ENCODE results near the gene PXDC1. TPM values are rescaled to one million over a fixed set of nuclear protein-coding genes. Genes with fewer than 3 reads are reported as not detected.
"Not testable (repeated sequence)": the region's sequence is repeated elsewhere in the genome, so short reads cannot be mapped to it uniquely, and the experiment has no call there.

PXDC1 gene
- total RNA-seq, 1 experiment from 2014 or later, result 1.4 TPM

DNA sequence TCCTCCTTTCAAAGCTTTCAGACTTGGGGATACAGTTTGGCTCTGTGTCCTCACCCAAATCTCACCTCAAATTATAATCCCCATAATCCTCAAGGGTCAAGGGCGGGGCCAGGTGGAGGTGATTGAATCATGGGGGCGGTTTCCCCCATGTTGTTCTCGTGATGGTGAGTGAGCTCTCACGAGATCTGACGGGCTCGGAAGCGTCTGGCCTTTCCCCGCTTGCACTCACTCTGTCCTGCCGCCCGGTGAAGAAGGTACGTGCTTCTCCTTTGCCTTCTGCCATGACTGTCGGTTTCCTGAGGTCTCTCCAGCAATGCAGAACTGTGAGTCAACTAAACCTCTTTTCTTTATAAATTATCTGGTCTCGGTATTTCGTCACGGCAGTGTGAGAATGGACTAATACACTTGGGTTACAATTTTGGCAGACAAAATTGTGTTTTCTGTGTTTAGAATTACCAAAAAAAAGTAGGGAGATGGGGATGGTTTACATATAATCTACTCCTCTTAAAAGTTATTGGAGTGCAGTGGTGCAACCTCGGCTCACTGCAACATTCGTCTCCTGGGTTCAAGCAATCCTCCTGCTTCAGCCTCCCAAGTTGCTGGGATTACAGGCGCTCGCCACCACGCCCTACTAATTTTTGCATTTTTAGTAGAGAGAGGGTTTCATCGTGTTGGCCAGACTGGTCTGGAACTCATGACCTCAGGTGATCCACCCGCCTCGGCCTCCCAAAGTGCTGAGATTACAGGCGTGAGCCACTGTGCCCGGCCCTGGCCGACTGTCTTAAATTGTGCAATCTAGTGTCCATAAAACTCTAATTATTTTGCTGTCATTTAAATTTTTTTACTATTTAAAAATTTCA, 33.6 kb upstream of the PXDC1 start:
- DNase-seq (ENCODE audit: low spot score), result no peak
- in situ Hi-C loops (cut with HindIII; ENCODE audit: low sequenced_read_pairs), result no loop called here

GRCh38 chr6:3784423-3784822, 32.9 kb upstream of the PXDC1 start:
- no peak for DNase-seq (ENCODE audit: low spot score)
- in situ Hi-C loops (cut with HindIII; ENCODE audit: low sequenced_read_pairs), result no loop called here

DNA sequence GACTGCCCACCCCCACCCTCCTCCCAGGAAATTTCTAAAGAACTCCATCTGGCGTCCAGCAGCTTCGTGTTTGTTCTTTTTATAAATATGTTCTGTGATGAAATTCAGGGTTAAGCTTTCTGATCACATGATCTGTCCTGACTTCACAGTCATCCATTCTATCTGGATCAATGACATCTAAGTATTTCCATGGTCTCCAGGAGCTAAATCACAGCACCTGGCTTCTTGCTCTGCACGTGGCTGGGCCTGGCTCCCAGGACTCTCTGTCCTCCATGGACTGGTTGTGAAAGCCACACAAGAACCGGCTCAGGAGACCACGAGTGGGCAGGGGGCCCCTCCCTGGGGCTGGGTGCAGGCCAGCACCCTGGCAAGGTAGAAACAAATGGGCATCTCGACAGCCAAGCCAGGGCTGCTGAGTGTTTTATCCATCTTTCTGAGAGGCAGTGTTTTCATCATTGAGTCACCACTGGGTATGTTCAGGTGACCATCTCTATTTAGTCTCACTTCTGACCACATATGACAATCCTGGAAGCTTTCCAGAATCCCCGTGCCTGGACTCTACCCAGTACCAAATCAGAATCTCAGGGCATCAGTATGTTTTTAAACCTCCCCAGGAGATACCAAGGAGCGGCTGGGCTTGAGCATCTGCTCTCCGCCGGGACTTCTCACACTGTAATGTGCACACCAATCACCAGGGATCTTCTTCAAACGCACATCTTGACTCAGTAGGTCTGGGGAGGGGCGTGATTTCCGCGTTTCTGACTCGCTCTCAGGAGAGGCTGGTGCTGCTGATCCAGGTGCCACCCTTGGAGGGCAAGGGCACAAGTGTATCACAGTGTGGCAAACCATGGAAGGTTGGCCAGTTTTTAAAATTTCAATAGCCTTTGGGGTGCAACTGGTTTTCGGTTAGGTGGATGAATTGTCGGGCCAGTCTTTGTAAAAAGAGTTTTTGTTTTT, 31.6 kb upstream of the PXDC1 start:
- DNase-seq (ENCODE audit: low spot score), result no peak
- in situ Hi-C loops (cut with HindIII; ENCODE audit: low sequenced_read_pairs), result no loop called here

GRCh38 chr6:3781504-3781903, 30.0 kb upstream of the PXDC1 start:
- no peak for DNase-seq (ENCODE audit: low spot score)

GRCh38 chr6:3779574-3779849, 28.0 kb upstream of the PXDC1 start:
- in situ Hi-C loops (cut with HindIII; ENCODE audit: low sequenced_read_pairs), result no loop called here
- no peak for DNase-seq (ENCODE audit: low spot score)

More at GRCh38 chr6:3781504-3781903, 30.0 kb upstream of the PXDC1 start:
- in situ Hi-C loops (cut with HindIII; ENCODE audit: low sequenced_read_pairs), result no loop called here

GRCh38 chr6:3778701-3779573, 27.4 kb upstream of the PXDC1 start:
- no peak for DNase-seq (ENCODE audit: low spot score)
- in situ Hi-C loops (cut with HindIII; ENCODE audit: low sequenced_read_pairs), result no loop called here

GRCh38 chr6:3777730-3778461, 26.4 kb upstream of the PXDC1 start:
- DNase-seq (ENCODE audit: low spot score), result no peak
- in situ Hi-C loops (cut with HindIII; ENCODE audit: low sequenced_read_pairs), result no loop called here

- in situ Hi-C loops (cut with HindIII; ENCODE audit: low sequenced_read_pairs), result no loop called here
- no peak for DNase-seq (ENCODE audit: low spot score)
Measured at GRCh38 chr6:3776881-3777507, 25.5 kb upstream of the PXDC1 start.

- in situ Hi-C loops (cut with HindIII; ENCODE audit: low sequenced_read_pairs), result no loop called here
- no peak for DNase-seq (ENCODE audit: low spot score)
Measured at GRCh38 chr6:3775847-3776246, 24.3 kb upstream of the PXDC1 start.

DNA sequence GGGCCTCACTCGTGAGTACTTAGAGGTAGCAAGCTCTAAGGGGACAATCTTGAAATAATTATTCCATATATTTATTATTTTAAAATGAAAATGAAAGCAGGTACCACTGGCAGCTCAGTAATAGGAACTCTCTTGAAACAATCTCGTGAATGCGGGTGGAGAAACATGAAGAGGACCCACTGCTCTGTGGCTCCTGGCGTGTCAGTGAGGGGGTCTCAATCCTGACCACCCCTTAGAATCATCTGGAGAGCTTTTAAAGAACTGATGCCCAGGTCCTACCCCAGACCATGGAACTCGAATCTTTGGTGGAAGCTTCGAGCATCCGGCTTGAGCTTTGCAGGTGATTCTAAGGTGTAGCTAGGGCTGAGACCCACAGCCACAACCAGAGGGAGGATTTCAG, 23.9 kb upstream of the PXDC1 start:
- DNase-seq (ENCODE audit: low spot score), result no peak

DNA sequence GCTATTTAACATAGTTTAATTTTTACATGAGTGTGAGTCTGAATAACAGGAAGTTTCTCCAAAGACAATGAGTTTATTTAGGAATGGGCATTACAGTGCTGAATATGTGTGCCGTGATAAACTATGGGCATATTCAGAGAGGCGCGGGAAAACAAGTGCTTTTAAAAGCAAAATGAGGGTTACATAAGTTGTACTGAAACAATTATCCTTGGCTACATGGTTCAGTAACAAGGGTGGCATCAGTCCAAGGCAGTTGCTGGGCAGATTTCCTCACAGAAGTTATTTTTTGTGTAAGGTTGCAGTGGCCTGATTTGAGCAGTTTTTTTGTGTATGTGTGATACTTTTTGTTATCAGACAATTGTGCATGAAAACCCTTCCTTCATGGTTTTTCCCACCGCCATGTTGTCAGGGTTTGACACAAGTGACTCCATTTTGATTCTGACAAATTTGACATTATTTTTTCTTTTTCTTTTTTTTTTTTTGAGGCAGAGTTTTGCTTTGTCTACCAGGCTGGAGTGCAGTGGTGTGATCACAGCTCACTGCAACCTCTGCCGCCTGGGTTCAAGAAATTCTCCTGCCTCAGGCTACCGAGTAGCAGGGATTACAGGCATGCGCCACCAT, 22.3 kb upstream of the PXDC1 start:
- in situ Hi-C loops (cut with HindIII; ENCODE audit: low sequenced_read_pairs), result no loop called here
- DNase-seq (ENCODE audit: low spot score), result no peak

More for the DNA sequence above, 23.9 kb upstream of the PXDC1 start:
- in situ Hi-C loops (cut with HindIII; ENCODE audit: low sequenced_read_pairs), result no loop called here

DNA sequence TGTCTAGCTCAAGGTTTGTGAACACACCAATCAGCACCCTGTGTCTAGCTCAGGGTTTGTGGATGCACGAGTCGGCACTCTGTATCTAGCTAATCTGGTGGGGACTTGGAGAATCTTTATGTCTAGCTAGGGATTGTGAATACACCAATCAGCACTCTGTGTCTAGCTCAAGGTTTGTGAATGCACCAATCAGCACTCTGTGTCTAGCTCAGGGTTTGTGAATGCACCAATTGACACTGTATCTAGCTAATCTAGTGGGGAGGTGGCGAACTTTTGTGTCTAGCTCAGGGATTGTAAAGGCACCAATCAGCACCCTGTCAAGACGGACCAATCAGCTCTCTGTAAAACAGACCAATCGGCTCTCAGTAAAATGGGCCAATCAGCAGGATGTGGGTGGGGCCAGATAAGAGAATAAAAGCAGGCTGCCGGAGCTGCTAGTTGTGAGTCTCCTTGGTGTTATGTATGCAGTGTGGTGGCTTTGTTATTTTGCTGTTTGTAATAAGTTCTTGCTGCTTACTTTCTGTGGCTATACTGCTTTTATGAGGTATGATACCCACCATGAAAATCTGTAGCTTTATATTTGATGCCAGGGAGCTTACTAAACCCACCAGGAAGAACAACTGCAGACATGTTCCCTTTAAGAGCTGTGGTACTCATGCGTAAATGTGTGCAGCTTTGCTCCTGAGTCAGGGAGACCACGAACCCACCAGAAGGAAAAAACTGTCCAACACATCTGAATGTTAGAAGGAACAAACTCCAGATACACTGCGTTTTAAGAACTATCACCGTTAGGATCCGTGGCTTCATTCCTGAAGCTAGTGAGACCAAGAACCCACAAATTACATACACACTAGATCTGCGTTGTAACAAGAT, 20.9 kb upstream of the PXDC1 start:
- in situ Hi-C loops (cut with HindIII; ENCODE audit: low sequenced_read_pairs); DNase-seq (ENCODE audit: low spot score): not testable (repeated sequence)

DNA sequence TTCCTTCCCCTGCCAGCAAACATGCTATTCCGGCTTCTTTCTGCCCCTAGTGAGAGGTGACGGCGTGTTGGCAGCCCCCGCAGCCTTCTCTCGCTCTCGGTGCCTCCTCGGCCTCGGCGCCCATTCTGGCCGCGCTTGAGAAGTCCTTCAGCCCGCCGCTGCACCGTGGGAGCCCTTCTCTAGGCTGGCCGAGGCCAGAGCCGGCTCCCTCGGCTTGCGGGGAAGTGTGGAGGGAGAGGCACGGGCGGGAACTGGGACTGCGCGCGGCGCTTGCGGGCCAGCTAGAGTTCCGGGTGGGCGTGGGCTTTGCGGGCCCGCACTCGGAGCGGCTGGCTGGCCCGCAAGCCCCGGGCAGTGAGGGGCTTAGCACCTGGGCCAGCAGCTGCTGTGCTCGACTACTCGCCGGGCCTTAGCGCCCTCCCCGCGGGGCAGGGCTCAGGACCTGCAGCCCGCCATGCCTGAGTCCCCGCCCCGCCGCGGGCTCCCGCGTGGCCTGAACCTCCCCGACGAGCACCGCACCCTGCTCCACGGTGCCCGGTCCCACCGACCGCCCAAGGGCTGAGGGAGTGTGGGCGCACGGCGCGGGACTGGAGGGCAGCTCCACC, 20.0 kb upstream of the PXDC1 start:
- in situ Hi-C loops (cut with HindIII; ENCODE audit: low sequenced_read_pairs), result no loop called here
- DNase-seq (ENCODE audit: low spot score), result no peak

DNA sequence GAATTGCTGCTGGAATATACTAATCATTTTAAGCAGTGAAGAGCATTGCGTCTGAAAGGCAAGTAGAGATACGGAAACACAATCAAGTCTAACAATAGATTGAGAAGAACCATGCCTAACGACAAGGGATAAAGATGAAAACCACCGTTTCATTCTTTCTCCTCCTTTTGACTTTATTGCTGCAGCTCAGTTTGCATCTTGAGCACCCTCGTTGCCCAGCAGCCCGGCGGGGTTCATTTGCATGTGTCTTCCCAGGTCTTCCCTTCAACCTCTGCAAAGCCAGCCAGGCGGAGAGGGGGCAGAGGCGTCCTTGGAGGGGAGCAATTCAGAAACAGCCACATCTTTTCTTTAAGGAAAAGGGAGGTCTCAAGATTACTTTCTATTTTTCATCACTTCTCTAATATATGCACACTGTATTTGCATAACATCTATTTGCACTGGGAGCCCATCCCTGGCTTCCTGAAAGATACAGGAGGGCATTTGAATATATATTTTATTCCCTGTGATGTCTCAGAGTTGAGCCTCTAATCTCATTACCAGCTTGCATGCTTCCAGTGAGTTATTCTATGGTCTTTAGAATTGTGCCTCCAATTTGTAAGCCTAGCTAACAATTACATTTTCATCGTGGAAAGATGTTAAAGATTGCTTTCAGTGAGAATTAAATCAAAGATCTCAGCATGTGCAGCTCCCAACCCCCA, 18.7 kb upstream of the PXDC1 start:
- DNase-seq (ENCODE audit: low spot score), result no peak

DNA sequence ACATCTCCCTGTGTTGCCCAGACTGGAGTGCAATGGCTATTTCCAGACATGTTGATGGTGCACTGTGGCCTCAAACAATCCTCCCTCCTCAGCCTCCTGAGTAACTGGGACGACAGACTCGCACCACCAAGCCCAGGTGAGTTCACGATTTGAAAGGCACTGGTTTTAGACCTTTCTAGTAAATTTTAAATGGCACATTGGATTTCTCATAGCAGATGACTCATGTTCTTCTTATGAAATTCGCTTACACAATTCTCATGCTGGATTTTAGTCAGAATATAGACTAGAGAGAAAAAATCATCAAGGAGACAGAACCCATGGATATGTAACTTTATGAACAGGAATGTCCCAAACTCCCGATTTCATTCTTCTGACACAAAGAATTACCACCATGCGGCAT, 18.1 kb upstream of the PXDC1 start:
- no peak for DNase-seq (ENCODE audit: low spot score)
- in situ Hi-C loops (cut with HindIII; ENCODE audit: low sequenced_read_pairs), result no loop called here

More for the DNA sequence above, 18.7 kb upstream of the PXDC1 start:
- in situ Hi-C loops (cut with HindIII; ENCODE audit: low sequenced_read_pairs), result no loop called here

DNA sequence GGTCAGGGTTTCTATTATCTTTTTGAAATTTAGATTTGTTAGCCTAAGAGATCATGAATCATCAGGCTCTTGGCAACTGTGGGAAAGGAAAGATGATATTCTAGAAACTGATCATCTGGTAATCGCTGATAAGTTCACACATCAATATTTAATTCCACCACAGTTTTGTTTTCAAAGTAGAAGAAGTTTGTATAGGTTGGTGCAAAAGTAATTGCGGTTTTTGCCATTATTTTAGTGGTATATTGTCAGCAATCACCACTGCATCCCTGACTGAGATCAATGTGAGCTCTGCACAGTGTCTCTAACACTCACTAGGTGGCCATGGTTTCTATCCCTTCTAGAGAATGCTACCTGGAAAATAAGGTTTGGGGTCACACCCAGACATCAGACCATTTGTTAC, 17.0 kb upstream of the PXDC1 start:
- in situ Hi-C loops (cut with HindIII; ENCODE audit: low sequenced_read_pairs), result no loop called here
- no peak for DNase-seq (ENCODE audit: low spot score)

Data from G401 (cell line).